Neural progenitor cell (in vitro differentiated cells): Measurements from ENCODE around the gene PTPRG.
A peak's percentile ranks its signal among the peaks of the same experiment; 100 is the strongest.

Source experiments
- EZH2 ChIP-seq: fragments of 200-600 bp; sonication (generic); IDR thresholded peaks from 2 replicates; pipeline ENCODE4 v1.6.1; 2017; ENCODE audit warnings: antibody characterized with exemption, mild to moderate bottlenecking, moderate library complexity
- EZH2phosphoT487 ChIP-seq: fragments of 200-600 bp; sonication (generic); IDR thresholded peaks from 2 replicates; pipeline ENCODE4 v1.6.1; 2017; ENCODE audit warnings: antibody characterized with exemption
- TF ChIP-seq, protein P1 (sequence below): fragments of 200-600 bp; sonication (generic); IDR thresholded peaks from 2 replicates; pipeline ENCODE4 v1.5.1; 2017; ENCODE audit warnings: antibody characterized with exemption, mild to moderate bottlenecking

DNA sequence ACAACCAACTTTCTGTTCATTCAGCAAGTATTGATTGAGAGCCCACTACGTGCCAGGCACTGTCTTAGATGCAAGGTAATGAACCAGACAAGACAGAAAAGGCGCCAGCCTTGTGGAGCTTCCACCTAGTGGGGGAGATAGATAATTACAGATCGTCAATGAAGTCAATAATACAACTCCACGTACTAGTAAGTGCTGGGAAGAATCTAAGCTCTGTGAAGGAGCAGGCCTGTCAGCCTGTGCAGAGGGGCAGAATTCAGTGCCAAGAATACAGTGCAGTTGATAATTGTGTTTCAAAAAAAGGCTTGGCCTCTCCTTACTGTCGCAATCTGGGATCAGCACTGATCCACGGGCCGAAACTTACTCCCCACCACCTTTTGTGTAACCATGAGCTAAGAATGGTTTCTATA is 625.7 kb downstream of the PTPRG start:
- TF ChIP-seq, protein P1, sequence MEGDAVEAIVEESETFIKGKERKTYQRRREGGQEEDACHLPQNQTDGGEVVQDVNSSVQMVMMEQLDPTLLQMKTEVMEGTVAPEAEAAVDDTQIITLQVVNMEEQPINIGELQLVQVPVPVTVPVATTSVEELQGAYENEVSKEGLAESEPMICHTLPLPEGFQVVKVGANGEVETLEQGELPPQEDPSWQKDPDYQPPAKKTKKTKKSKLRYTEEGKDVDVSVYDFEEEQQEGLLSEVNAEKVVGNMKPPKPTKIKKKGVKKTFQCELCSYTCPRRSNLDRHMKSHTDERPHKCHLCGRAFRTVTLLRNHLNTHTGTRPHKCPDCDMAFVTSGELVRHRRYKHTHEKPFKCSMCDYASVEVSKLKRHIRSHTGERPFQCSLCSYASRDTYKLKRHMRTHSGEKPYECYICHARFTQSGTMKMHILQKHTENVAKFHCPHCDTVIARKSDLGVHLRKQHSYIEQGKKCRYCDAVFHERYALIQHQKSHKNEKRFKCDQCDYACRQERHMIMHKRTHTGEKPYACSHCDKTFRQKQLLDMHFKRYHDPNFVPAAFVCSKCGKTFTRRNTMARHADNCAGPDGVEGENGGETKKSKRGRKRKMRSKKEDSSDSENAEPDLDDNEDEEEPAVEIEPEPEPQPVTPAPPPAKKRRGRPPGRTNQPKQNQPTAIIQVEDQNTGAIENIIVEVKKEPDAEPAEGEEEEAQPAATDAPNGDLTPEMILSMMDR: peak; percentile 61
- TF ChIP-seq EZH2: no peak
- TF ChIP-seq EZH2phosphoT487: no peak
